GM12892 (cell line): Measurements from ENCODE around the gene TARBP2.

Experiments
- POLR2A ChIP-seq: IDR thresholded peaks from 2 replicates; pipeline ENCODE4 v1.6.1; 2011; ENCODE audit warnings: low read depth, low read length, control low read depth
- POLR2AphosphoS5 ChIP-seq: IDR thresholded peaks from 2 replicates; pipeline ENCODE4 v1.6.1; 2011; ENCODE audit warnings: low read depth, low read length, control low read depth

DNA sequence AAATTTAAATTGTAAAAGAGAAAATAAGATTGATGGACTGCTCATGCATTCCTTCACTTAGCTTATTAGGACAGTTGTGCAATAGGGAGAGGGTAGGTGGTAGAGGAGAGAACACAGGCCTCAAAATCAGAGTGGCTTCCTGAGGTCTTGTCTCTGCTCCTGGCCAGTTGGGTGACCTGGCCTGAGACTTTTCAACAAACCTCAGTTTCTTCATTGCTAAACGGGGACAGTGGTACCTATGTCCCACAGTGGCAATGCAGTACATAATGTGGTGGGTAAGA, 4.4 kb upstream of the TARBP2 start:
- TF ChIP-seq POLR2AphosphoS5 (no peak), POLR2A (no peak)
